HG02973 (cell line): Measurements from ENCODE around the gene SMAD3.
"Not testable (repeated sequence)": the region's sequence is repeated elsewhere in the genome, so short reads cannot be mapped to it uniquely, and the experiment has no call there.

Source experiments
- ATAC-seq: cut with Tn5 transposase; IDR thresholded peaks from one replicate; pipeline ENCODE4 v1.9.1; 2021; ENCODE audit warnings: moderate library complexity; ENCODE audit not compliant: unreplicated experiment

The SMAD3 gene

GRCh38 chr15:67107014-67107812 lies 41.8 kb downstream of the SMAD3 start:
- ATAC-seq: no peak

GRCh38 chr15:67108122-67108961 lies 42.9 kb downstream of the SMAD3 start:
- no peak for ATAC-seq

GRCh38 chr15:67109141-67110034 lies 44.0 kb downstream of the SMAD3 start:
- ATAC-seq: peak; percentile 48

- peak; percentile 57 for ATAC-seq
These were observed 45.0 kb downstream of the SMAD3 start for GRCh38 chr15:67110361-67110781.

- no peak for ATAC-seq
These were observed 45.8 kb downstream of the SMAD3 start for GRCh38 chr15:67110958-67111864.

- ATAC-seq: no peak
These were observed 48.6 kb downstream of the SMAD3 start for GRCh38 chr15:67114046-67114445.

GRCh38 chr15:67114846-67115585 lies 49.6 kb downstream of the SMAD3 start:
- no peak for ATAC-seq

- no peak for ATAC-seq
These were observed 50.2 kb downstream of the SMAD3 start for GRCh38 chr15:67115586-67115969.

GRCh38 chr15:67116742-67117141 lies 51.3 kb downstream of the SMAD3 start:
- no peak for ATAC-seq

- no peak for ATAC-seq
These were observed 52.0 kb downstream of the SMAD3 start for GRCh38 chr15:67117370-67117769.

GRCh38 chr15:67118808-67119207 lies 53.4 kb downstream of the SMAD3 start:
- no peak for ATAC-seq

GRCh38 chr15:67119238-67119846 lies 53.9 kb downstream of the SMAD3 start:
- ATAC-seq: no peak

GRCh38 chr15:67120009-67120838 lies 54.8 kb downstream of the SMAD3 start:
- no peak for ATAC-seq

GRCh38 chr15:67120839-67121643 lies 55.6 kb downstream of the SMAD3 start:
- ATAC-seq: peak; percentile 65

GRCh38 chr15:67121644-67122605 lies 56.5 kb downstream of the SMAD3 start:
- peak; percentile 3 for ATAC-seq

GRCh38 chr15:67122816-67123215 lies 57.4 kb downstream of the SMAD3 start:
- not testable (repeated sequence) for ATAC-seq
